Neural cell (in vitro differentiated cells): ENCODE results near the gene KLHL10.

Experiments used
- CTCF ChIP-seq: fragments of 450-650 bp; IDR thresholded peaks from 2 replicates; pipeline ENCODE4 v1.5.1; 2014; ENCODE audit warnings: antibody characterized with exemption, mild to moderate bottlenecking, moderate library complexity; ENCODE audit not compliant: poor library complexity, severe bottlenecking
- EP300 ChIP-seq: fragments of 450-650 bp; conservative IDR thresholded peaks from 2 replicates; pipeline ENCODE4 v1.6.1; 2014; ENCODE audit warnings: antibody characterized with exemption, mild to moderate bottlenecking, moderate library complexity; ENCODE audit not compliant: poor library complexity, severe bottlenecking
- RAD21 ChIP-seq: fragments of 450-650 bp; conservative IDR thresholded peaks from 2 replicates; pipeline ENCODE4 v1.6.1; 2014; ENCODE audit warnings: antibody characterized with exemption, mild to moderate bottlenecking, moderate library complexity
- TAF1 ChIP-seq: IDR thresholded peaks from 2 replicates; pipeline ENCODE4 v1.6.1; 2012; ENCODE audit warnings: low read depth

- TF ChIP-seq CTCF (no peak), TAF1 (no peak), EP300 (no peak), RAD21 (no peak)
Observed at GRCh38 chr17:41870097-41870496, 32.5 kb downstream of the KLHL10 start.
